Peyer's patch (tissue), 4 donors: ENCODE results near the gene ZNRF1.

ENCODE experiments used
- CTCF ChIP-seq, 6 experiments: fragments of 450-650 bp in 4 of 6; fragments of 200-600 bp in 2 of 6; sonication (generic) in 1 of 6; IDR thresholded peaks; one replicate each; pipeline ENCODE4 v1.5.1; 2017 to 2019; ENCODE audit warnings: antibody characterized with exemption in 6 of 6, mild to moderate bottlenecking in 3 of 6, moderate library complexity in 1 of 6
- POLR2A ChIP-seq, 2 donors: fragments of 450-650 bp; IDR thresholded peaks; one replicate each; pipeline ENCODE4 v1.5.1; 2017; ENCODE audit warnings: antibody characterized with exemption in 2 of 2, mild to moderate bottlenecking in 2 of 2, moderate library complexity in 2 of 2

GRCh38 chr16:75083813-75084212 is 85.0 kb downstream of the ZNRF1 start:
- TF ChIP-seq CTCF (IDR thresholded peaks at IDR 0.05): no peak
- no peak for TF ChIP-seq POLR2A (IDR thresholded peaks at IDR 0.05)
